ENCODE measurements around the gene ARHGEF19. TPM values are rescaled to one million over a fixed set of nuclear protein-coding genes. Genes with fewer than 3 reads are reported as not detected.

Gene ARHGEF19
- total and polyA plus RNA-seq, 2 experiments from 2014 or later: 21.0 to 24.8 TPM

DNA sequence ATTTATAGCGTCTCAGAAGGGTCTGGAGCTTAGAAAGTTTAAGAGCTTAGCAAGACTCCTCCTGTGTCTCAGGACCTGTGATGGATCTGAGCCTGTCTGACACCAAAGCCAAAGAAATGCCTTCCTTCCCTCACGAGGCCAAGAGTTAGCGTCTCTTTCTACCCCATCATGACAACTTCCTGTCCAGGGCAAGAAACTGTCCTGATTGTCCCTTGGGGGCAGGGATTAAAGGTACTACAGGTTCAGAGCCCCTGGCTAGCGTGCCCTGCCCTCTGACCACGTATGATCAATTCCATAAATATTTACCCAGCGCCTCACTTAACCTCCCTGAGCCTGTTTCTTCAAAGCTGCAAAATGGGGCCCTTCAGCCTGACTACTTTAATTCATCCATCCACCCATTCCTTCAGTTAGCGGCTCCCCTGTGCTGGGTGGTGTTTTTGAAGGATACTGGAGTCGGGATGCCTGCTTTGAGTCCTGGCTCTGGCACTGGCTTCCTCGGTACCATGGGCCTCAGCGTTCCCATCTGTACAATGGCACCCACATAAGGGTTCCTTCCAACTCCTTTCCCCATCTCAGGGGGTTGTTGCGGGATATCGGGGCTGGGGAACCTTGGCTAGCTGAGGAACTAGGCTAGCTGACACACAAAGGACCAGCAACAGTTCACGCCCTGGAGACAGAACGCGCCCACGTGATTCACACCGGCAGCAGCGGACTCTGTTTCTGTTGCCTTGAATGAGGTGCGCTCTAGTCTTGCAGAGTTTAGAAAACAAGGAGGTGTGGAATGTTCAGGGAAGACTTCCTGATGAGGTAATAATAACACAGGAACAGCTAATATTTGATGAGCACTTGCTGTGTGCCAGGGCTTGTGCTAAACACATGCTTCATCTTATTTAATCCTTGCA, 33.6 kb downstream of the ARHGEF19 start:
- no peak overlapping the region for H2AFZ ChIP-seq
- no peaks in the 10 kb centered on the region for H3K9me2 ChIP-seq (replicated peaks; ENCODE audit: insufficient read depth)
- H3K27ac ChIP-seq: peak overlapping the region; percentile 88
- H3K9me3 ChIP-seq (ENCODE audit: low read depth): no peaks in the 10 kb centered on the region
- WGBS (ENCODE audit: low lambda C conversion rate, missing lambda C conversion rate): 67% methylated on average over 19 of the region's 19 CpGs
- no peak overlapping the region for H3K4me3 ChIP-seq
- H3K36me3 ChIP-seq (replicated peaks; ENCODE audit: insufficient read depth, low read depth): no peaks in the 10 kb centered on the region
- peak; percentile 77 for DNase-seq (ENCODE audit: low spot score)
- TF ChIP-seq EZH2phosphoT487 (IDR thresholded peaks at IDR 0.05; ENCODE audit: low read depth, severe bottlenecking, unreplicated experiment) (no peak), EZH2 (IDR thresholded peaks at IDR 0.05; ENCODE audit: borderline replicate concordance) (no peak)
- TF ChIP-seq, protein P1, sequence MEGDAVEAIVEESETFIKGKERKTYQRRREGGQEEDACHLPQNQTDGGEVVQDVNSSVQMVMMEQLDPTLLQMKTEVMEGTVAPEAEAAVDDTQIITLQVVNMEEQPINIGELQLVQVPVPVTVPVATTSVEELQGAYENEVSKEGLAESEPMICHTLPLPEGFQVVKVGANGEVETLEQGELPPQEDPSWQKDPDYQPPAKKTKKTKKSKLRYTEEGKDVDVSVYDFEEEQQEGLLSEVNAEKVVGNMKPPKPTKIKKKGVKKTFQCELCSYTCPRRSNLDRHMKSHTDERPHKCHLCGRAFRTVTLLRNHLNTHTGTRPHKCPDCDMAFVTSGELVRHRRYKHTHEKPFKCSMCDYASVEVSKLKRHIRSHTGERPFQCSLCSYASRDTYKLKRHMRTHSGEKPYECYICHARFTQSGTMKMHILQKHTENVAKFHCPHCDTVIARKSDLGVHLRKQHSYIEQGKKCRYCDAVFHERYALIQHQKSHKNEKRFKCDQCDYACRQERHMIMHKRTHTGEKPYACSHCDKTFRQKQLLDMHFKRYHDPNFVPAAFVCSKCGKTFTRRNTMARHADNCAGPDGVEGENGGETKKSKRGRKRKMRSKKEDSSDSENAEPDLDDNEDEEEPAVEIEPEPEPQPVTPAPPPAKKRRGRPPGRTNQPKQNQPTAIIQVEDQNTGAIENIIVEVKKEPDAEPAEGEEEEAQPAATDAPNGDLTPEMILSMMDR (IDR thresholded peaks at IDR 0.05; ENCODE audit: poor library complexity): no peak
- H3K27me3 ChIP-seq: no peaks in the 10 kb centered on the region
- peaks cover 61% of the 10 kb centered on the region for H3K4me1 ChIP-seq (ENCODE audit: insufficient read depth)
- H4K20me1 ChIP-seq (ENCODE audit: insufficient read depth, poor library complexity, severe bottlenecking): no peaks in the 10 kb centered on the region
- H3K79me2 ChIP-seq: no peaks in the 10 kb centered on the region
- H3K4me2 ChIP-seq: peak overlapping the region; percentile 4

GRCh38 chr1:16177306-16177705, 35.1 kb downstream of the ARHGEF19 start:
- peak overlapping the region; percentile 95 for H3K27ac ChIP-seq
- no peak overlapping the region for H3K4me3 ChIP-seq
- DNase-seq (ENCODE audit: low spot score): no peak
- no peaks in the 10 kb centered on the region for H4K20me1 ChIP-seq (ENCODE audit: insufficient read depth, poor library complexity, severe bottlenecking)
- no peak overlapping the region for H2AFZ ChIP-seq
- TF ChIP-seq EZH2phosphoT487 (IDR thresholded peaks at IDR 0.05; ENCODE audit: low read depth, severe bottlenecking, unreplicated experiment) (no peak), EZH2 (IDR thresholded peaks at IDR 0.05; ENCODE audit: borderline replicate concordance) (no peak)
- TF ChIP-seq, protein P1 (IDR thresholded peaks at IDR 0.05; ENCODE audit: poor library complexity): no peak
- no peaks in the 10 kb centered on the region for H3K9me2 ChIP-seq (replicated peaks; ENCODE audit: insufficient read depth)
- H3K9me3 ChIP-seq (ENCODE audit: low read depth): no peaks in the 10 kb centered on the region
- 99% methylated on average over 4 of the region's 4 CpGs for WGBS (ENCODE audit: low lambda C conversion rate, missing lambda C conversion rate)
- no peaks in the 10 kb centered on the region for H3K27me3 ChIP-seq
- no peaks in the 10 kb centered on the region for H3K36me3 ChIP-seq (replicated peaks; ENCODE audit: insufficient read depth, low read depth)
- peaks cover 67% of the 10 kb centered on the region for H3K4me1 ChIP-seq (ENCODE audit: insufficient read depth)
- no peaks in the 10 kb centered on the region for H3K79me2 ChIP-seq
- no peak overlapping the region for H3K4me2 ChIP-seq

DNA sequence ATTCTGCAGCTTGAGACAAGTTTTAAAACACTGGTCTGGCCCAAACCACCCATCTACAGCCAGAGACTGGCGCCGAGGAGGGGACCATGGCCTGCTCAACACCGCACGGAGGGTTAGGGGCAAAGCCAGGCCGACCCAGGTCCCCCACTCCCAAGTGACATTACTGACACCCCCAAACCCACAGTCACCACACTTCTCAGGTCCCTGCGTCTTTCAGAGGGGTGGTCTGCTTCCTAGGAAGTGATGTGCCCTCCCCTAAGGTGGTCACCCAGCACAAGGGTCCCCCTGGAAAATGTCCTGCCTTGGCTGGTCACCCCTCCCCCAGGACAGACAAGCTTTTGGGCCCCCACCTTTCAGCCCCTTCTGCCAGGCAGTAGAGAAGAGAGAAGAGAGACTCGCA, 35.8 kb downstream of the ARHGEF19 start:
- no peaks in the 10 kb centered on the region for H3K9me3 ChIP-seq (ENCODE audit: low read depth)
- peaks cover 64% of the 10 kb centered on the region for H3K4me1 ChIP-seq (ENCODE audit: insufficient read depth)
- no peak for DNase-seq (ENCODE audit: low spot score)
- no peaks in the 10 kb centered on the region for H4K20me1 ChIP-seq (ENCODE audit: insufficient read depth, poor library complexity, severe bottlenecking)
- no peak overlapping the region for H3K4me3 ChIP-seq
- no peaks in the 10 kb centered on the region for H3K36me3 ChIP-seq (replicated peaks; ENCODE audit: insufficient read depth, low read depth)
- H3K27ac ChIP-seq: peak overlapping the region; percentile 95
- H3K79me2 ChIP-seq: no peaks in the 10 kb centered on the region
- H2AFZ ChIP-seq: no peak overlapping the region
- H3K9me2 ChIP-seq (replicated peaks; ENCODE audit: insufficient read depth): no peaks in the 10 kb centered on the region
- peak overlapping the region; percentile 62 for H3K4me2 ChIP-seq
- H3K27me3 ChIP-seq: no peaks in the 10 kb centered on the region
- 79% methylated on average over 7 of the region's 7 CpGs for WGBS (ENCODE audit: low lambda C conversion rate, missing lambda C conversion rate)
- TF ChIP-seq, protein P1 (IDR thresholded peaks at IDR 0.05; ENCODE audit: poor library complexity): no peak
- TF ChIP-seq EZH2 (IDR thresholded peaks at IDR 0.05; ENCODE audit: borderline replicate concordance): no peak
